HG02588 (cell line): ENCODE data around the gene CFAP157.
"Not testable (repeated sequence)": the region's sequence is repeated elsewhere in the genome, so short reads cannot be mapped to it uniquely, and the experiment has no call there.

Experiments used
- ATAC-seq: cut with Tn5 transposase; IDR thresholded peaks from one replicate; pipeline ENCODE4 v1.9.1; 2021; ENCODE audit warnings: mild to moderate bottlenecking, moderate library complexity; ENCODE audit not compliant: unreplicated experiment

CFAP157 gene

GRCh38 chr9:127734747-127735529, 28.1 kb downstream of the CFAP157 start, which contains the start of gene TOR2A:
TOR2A (minus strand) TSS chr9:127735294; CDS start chr9:127735270, 24 bp downstream.
- ATAC-seq = peak; percentile 85

GRCh38 chr9:127735530-127736185, 28.9 kb downstream of the CFAP157 start:
- ATAC-seq = no peak

GRCh38 chr9:127738666-127739065, 31.9 kb downstream of the CFAP157 start:
- no peak for ATAC-seq

GRCh38 chr9:127739614-127740330, 33.0 kb downstream of the CFAP157 start:
- ATAC-seq = no peak

GRCh38 chr9:127741831-127742434, 35.1 kb downstream of the CFAP157 start:
- no peak for ATAC-seq

- no peak for ATAC-seq
These were observed 35.8 kb downstream of the CFAP157 start for GRCh38 chr9:127742435-127743088.

GRCh38 chr9:127744398-127745110, 37.8 kb downstream of the CFAP157 start:
- ATAC-seq = no peak

- ATAC-seq = no peak
These were observed 40.3 kb downstream of the CFAP157 start for GRCh38 chr9:127746959-127747569.

- no peak for ATAC-seq
These were observed 42.5 kb downstream of the CFAP157 start for GRCh38 chr9:127749090-127749787.

GRCh38 chr9:127751269-127752054, 44.7 kb downstream of the CFAP157 start:
- ATAC-seq = no peak

- no peak for ATAC-seq
These were observed 46.4 kb downstream of the CFAP157 start for GRCh38 chr9:127753148-127753547.

- ATAC-seq = no peak
These were observed 46.8 kb downstream of the CFAP157 start for GRCh38 chr9:127753622-127754021.

- no peak for ATAC-seq
These were observed 47.6 kb downstream of the CFAP157 start for GRCh38 chr9:127754099-127755060.

GRCh38 chr9:127755061-127756060, 48.6 kb downstream of the CFAP157 start:
- no peak for ATAC-seq

GRCh38 chr9:127756233-127756632, 49.4 kb downstream of the CFAP157 start:
- ATAC-seq = no peak

- not testable (repeated sequence) for ATAC-seq
These were observed 50.0 kb downstream of the CFAP157 start for GRCh38 chr9:127756776-127757175.
